Measurements from ENCODE around the gene MMP3.

MMP3 gene

DNA sequence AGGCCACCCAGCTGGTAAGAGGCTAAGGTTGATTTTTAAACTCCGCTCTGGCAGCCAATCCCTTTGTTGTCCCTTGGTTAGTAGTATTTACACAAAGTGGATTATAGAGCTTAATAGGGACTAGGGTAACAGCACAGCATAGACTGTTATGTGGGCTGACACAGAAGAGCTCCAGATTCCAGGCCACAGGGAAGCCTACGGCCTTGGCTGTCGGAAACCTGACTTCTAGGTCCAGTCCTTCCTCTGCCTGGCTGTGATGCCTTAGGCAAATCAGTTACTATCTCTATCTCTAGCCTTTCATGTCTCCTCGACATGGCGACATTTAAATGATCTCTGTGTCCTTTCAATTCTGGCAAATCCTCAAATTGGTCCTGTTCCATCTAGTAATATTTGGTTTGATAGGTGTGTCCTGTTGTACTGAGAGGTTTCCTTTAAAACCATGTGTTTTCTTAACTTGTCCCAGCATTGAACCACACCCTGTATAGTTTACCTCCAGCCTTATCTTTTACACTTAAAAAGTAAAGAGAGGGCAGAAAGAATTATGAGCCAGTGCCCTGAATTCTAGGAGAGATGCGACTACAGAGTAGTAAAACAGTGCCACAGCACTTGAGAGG lies 49.6 kb downstream of the MMP3 start:
- DNase-seq (ENCODE audit: low read depth): no peak
- no peak overlapping the region for H3K4me3 ChIP-seq (ENCODE audit: low read length)
- no peak for TF ChIP-seq CTCF (IDR thresholded peaks at IDR 0.05; ENCODE audit: insufficient read depth, low read depth, low read length, missing control alignments)

DNA sequence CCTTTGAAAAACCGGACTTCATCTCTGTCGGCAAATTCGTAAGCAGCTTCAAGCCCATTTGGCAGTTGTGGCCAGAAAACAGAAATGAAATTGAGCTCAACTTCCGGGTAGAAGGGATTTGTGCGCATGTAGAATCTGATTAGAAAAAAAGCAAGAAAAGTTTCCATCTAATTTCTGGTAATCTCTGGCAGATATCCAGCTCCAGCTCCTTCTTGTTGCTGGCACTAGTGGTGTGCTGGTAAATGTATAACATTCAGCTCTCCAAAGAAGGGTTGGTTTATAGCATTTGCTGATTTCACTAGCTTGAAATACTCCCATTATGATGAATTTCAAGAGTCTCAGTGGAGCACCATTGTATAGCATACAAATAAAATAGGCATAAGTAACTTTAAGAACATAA lies 50.8 kb downstream of the MMP3 start:
- no peak for DNase-seq (ENCODE audit: low read depth)
- no peak overlapping the region for H3K4me3 ChIP-seq (ENCODE audit: low read length)
- no peak for TF ChIP-seq CTCF (IDR thresholded peaks at IDR 0.05; ENCODE audit: insufficient read depth, low read depth, low read length, missing control alignments)

- peak; percentile 46 for DNase-seq (ENCODE audit: low read depth)
- TF ChIP-seq CTCF (IDR thresholded peaks at IDR 0.05; ENCODE audit: insufficient read depth, low read depth, low read length, missing control alignments): no peak
- H3K4me3 ChIP-seq (ENCODE audit: low read length): no peak overlapping the region
Measured at GRCh38 chr11:102791271-102792036, 52.0 kb downstream of the MMP3 start.

DNA sequence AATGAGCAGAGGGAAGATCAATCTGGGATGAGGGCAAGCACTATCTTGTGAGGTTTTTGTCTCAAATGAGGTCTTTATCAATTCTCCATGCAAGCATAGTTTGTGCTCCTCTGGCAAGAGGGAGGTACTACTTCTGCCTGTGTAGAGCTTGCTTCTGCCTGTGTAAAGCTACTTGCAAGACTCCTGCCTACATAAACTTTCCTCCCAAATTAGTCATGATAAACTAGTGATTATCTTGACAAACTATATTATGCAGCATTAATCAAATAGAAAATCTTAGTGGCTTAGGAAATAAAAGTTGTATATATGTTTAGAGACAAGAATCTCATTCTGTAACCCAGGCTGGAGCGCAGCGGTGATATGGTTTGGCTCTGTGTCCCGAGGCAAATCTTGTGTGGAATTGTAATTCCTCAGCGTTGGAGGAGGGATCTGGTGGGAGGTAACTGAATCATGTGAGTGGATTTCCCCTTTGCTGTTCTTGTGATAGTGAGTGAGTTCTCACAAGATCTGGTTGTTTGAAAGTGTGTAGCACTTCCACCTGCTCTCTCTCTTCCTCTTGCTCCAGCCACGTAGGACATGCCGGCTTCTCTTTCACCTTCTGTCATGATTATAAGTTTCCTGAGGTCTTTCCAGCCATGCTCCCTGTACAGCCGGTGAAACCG lies 54.9 kb downstream of the MMP3 start:
- no peak overlapping the region for H3K4me3 ChIP-seq (ENCODE audit: low read length)
- TF ChIP-seq CTCF (IDR thresholded peaks at IDR 0.05; ENCODE audit: insufficient read depth, low read depth, low read length, missing control alignments): no peak
- DNase-seq (ENCODE audit: low read depth): no peak

All from epithelial cell of esophagus (primary cell).